Panc1 (cell line): ENCODE measurements around the gene TPCN1.

Source experiments
- POLR2AphosphoS5 ChIP-seq: IDR thresholded peaks from 2 replicates; pipeline ENCODE4 v1.6.1; 2012; ENCODE audit warnings: mild to moderate bottlenecking, low read depth, low read length, moderate library complexity
- SIN3A ChIP-seq: IDR thresholded peaks from 2 replicates; pipeline ENCODE4 v1.6.1; 2012; ENCODE audit warnings: low read depth, mild to moderate bottlenecking, low read length, moderate library complexity, borderline replicate concordance; ENCODE audit not compliant: insufficient read depth
- TCF7L2 ChIP-seq: IDR thresholded peaks from 2 replicates; pipeline ENCODE4 v1.6.1; 2011; ENCODE audit warnings: mild to moderate bottlenecking, low read depth, low read length, inconsistent platforms
- TF ChIP-seq, protein P1 (sequence below): fragments of 450-650 bp; IDR thresholded peaks from 2 replicates; pipeline ENCODE4 v1.5.1; 2017; ENCODE audit warnings: mild to moderate bottlenecking
- TF ChIP-seq, protein P2 (sequence below), 2 experiments: IDR thresholded peaks; 2 replicates each; pipeline ENCODE4 v1.6.1; 2011 to 2012; ENCODE audit warnings: low read depth in 2 of 2, control low read depth in 1 of 2, low read length in 1 of 2, mild to moderate bottlenecking in 1 of 2, moderate library complexity in 1 of 2; ENCODE audit not compliant: insufficient read depth in 1 of 2

DNA sequence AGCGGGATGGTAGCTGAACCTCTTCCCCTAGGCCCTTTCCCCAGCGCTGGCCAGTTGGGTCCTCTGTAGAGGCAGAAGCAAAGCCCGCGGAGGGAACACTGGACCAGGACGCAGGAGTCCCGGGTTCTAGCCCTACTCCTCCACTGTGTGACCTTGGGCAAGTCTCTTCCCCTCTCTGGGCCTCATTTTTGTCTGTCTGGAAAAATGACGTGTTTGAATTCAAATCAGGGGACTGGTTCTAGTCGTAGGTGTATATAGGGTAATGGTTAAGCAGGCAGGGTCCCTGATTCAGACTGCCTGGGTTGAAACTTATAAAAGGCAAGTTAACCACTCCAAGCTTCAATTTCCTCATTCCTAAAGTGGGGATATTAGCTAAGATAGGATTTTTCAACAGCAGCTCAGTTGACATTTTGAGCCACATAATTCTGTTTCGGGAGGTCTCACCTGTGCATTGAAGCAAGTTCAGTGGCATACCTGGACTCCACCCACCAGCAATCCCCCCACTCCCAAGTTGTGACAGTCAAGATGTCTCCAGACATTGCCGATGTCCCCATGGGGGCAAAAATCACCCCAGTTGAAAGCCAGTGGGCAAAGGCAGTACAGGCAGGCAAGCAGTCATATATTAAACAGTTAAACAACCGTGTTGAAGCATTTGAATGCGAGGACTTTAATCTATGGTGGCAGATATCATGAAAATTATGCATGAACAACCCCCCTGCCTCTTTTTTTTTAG, 899 bp downstream of the TPCN1 start:
- TF ChIP-seq POLR2AphosphoS5 (0 out of 2 replicates have a peak, but pooled peaks have one; percentile 16), SIN3A (no peak), TCF7L2 (no peak)
- TF ChIP-seq, protein P1, sequence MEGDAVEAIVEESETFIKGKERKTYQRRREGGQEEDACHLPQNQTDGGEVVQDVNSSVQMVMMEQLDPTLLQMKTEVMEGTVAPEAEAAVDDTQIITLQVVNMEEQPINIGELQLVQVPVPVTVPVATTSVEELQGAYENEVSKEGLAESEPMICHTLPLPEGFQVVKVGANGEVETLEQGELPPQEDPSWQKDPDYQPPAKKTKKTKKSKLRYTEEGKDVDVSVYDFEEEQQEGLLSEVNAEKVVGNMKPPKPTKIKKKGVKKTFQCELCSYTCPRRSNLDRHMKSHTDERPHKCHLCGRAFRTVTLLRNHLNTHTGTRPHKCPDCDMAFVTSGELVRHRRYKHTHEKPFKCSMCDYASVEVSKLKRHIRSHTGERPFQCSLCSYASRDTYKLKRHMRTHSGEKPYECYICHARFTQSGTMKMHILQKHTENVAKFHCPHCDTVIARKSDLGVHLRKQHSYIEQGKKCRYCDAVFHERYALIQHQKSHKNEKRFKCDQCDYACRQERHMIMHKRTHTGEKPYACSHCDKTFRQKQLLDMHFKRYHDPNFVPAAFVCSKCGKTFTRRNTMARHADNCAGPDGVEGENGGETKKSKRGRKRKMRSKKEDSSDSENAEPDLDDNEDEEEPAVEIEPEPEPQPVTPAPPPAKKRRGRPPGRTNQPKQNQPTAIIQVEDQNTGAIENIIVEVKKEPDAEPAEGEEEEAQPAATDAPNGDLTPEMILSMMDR, result no peak
- TF ChIP-seq, protein P2, sequence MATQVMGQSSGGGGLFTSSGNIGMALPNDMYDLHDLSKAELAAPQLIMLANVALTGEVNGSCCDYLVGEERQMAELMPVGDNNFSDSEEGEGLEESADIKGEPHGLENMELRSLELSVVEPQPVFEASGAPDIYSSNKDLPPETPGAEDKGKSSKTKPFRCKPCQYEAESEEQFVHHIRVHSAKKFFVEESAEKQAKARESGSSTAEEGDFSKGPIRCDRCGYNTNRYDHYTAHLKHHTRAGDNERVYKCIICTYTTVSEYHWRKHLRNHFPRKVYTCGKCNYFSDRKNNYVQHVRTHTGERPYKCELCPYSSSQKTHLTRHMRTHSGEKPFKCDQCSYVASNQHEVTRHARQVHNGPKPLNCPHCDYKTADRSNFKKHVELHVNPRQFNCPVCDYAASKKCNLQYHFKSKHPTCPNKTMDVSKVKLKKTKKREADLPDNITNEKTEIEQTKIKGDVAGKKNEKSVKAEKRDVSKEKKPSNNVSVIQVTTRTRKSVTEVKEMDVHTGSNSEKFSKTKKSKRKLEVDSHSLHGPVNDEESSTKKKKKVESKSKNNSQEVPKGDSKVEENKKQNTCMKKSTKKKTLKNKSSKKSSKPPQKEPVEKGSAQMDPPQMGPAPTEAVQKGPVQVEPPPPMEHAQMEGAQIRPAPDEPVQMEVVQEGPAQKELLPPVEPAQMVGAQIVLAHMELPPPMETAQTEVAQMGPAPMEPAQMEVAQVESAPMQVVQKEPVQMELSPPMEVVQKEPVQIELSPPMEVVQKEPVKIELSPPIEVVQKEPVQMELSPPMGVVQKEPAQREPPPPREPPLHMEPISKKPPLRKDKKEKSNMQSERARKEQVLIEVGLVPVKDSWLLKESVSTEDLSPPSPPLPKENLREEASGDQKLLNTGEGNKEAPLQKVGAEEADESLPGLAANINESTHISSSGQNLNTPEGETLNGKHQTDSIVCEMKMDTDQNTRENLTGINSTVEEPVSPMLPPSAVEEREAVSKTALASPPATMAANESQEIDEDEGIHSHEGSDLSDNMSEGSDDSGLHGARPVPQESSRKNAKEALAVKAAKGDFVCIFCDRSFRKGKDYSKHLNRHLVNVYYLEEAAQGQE (IDR thresholded peaks at IDR 0.05; ENCODE audit: insufficient read depth in 1 of 2, low read depth in 2 of 2, low read length in 1 of 2), result no peak
